ENCODE measurements around the gene PHF21B. TPM values are rescaled to one million over a fixed set of nuclear protein-coding genes. Genes with fewer than 3 reads are reported as not detected.

The PHF21B gene
- total and polyA plus RNA-seq, 11 donors = 0.04 to 1.6 (median 0.47) TPM; not detected in 4

DNA sequence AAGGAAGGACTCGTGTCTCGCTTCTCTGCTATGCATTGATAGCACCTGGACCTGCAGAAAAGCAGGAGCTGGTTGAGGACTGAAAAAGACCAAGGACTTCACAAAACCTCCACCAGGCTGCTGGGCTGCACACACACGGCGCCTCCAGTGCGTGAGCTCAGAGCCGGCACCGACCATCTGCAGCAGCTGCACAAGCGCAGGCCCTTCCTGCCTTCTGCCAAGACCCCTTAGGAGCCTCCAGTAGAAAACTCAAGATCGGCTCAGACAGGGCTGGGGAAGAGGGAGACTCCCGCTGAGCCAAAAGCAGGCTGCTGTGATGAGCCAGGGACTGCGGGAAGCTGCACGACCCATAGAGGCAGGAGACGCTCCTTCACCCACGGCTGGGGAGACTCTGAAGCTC is 70.9 kb downstream of the PHF21B start:
- Histone ChIP-seq H3K36me3 (no peaks in the 10 kb centered on the region), H3K27ac (no peak overlapping the region), H3K4me1 (peaks cover 0 to 8% (median 0%) of the 10 kb centered on the region in 12 donors), H3K4me3 (no peak overlapping the region), H3K9me3 (no peaks in the 10 kb centered on the region), H3K27me3 (peaks cover 0 to 6% (median 0%) of the 10 kb centered on the region in 9 donors)
- DNase-seq (peak in 1 of 5 donors; percentile 11), ATAC-seq (no peak)
- intact Hi-C loops (cut with DNase I) = no loop called here
- TF ChIP-seq POLR2A (IDR thresholded peaks at IDR 0.05) = no peak
- TF ChIP-seq, protein P1, sequence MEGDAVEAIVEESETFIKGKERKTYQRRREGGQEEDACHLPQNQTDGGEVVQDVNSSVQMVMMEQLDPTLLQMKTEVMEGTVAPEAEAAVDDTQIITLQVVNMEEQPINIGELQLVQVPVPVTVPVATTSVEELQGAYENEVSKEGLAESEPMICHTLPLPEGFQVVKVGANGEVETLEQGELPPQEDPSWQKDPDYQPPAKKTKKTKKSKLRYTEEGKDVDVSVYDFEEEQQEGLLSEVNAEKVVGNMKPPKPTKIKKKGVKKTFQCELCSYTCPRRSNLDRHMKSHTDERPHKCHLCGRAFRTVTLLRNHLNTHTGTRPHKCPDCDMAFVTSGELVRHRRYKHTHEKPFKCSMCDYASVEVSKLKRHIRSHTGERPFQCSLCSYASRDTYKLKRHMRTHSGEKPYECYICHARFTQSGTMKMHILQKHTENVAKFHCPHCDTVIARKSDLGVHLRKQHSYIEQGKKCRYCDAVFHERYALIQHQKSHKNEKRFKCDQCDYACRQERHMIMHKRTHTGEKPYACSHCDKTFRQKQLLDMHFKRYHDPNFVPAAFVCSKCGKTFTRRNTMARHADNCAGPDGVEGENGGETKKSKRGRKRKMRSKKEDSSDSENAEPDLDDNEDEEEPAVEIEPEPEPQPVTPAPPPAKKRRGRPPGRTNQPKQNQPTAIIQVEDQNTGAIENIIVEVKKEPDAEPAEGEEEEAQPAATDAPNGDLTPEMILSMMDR (IDR thresholded peaks at IDR 0.05) = no peak
- 62 to 66% (median 64%) methylated on average over 14 of the region's 14 CpGs for WGBS, 4 donors

DNA sequence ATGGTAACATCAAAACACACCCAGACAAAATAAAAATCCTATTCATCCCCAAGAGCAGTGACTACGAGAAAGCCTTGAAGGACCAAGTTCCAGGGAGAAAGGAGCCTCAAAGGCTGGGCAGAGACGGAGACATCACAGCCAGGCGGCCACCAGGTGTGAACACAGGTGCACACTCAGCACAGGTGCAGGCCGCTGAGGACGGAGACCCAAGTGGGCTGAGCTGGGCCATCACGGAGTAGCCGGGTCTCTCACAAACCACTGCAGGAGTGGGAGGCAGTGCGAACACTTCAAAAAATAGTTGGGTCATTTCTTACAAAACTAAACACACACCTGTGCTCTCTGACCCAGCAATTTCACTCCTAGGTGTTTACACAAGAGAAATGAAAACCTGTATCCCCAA is 72.6 kb downstream of the PHF21B start:
- no peak overlapping the region for H3K27ac ChIP-seq
- H3K4me3 ChIP-seq = no peak overlapping the region
- intact Hi-C loops (cut with DNase I) = no loop called here
- H3K4me1 ChIP-seq = peaks cover 0 to 8% (median 0%) of the 10 kb centered on the region in 12 donors
- no peaks in the 10 kb centered on the region for H3K36me3 ChIP-seq
- WGBS, 4 donors = 86 to 90% (median 89%) methylated on average over 8 of the region's 8 CpGs
- no peak for ATAC-seq
- no peak for TF ChIP-seq POLR2A (IDR thresholded peaks at IDR 0.05)
- TF ChIP-seq, protein P1 (IDR thresholded peaks at IDR 0.05) = no peak
- peaks cover 0 to 4% (median 0%) of the 10 kb centered on the region in 9 donors for H3K27me3 ChIP-seq
- no peak for DNase-seq
- H3K9me3 ChIP-seq = no peaks in the 10 kb centered on the region

DNA sequence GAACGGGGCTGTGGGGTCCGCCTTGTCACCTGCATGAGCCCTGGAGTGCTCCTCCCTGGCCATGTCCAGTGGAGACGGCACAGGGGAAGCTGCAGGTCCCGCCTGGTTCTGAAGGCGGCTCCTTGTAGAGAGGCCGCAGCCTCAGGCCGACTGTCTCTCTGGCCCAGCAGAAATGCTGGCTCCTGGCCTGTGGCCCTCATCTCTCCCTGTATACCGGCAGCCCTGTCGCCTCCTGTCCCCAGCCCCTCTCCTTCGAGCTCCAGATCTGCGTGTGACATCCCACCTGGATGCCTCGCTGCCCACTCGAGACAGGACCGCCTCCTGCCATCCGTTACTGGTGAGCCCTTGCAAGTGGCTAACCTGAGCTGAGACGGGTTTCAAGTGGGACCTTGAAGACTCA is 73.6 kb downstream of the PHF21B start:
- TF ChIP-seq POLR2A (IDR thresholded peaks at IDR 0.05) = no peak
- TF ChIP-seq, protein P1 (IDR thresholded peaks at IDR 0.05) = no peak
- DNase-seq (peak in 1 of 5 donors; percentile 10), ATAC-seq (no peak)
- WGBS, 4 donors = 78 to 79% (median 79%) methylated on average over 16 of the region's 16 CpGs
- intact Hi-C loops (cut with DNase I) = no loop called here
- peaks cover 0 to under 1% (median 0%) of the 10 kb centered on the region in 9 donors for H3K27me3 ChIP-seq
- H3K36me3 ChIP-seq = no peaks in the 10 kb centered on the region
- peaks cover 0 to 11% (median 0%) of the 10 kb centered on the region in 12 donors for H3K4me1 ChIP-seq
- no peaks in the 10 kb centered on the region for H3K9me3 ChIP-seq
- H3K27ac ChIP-seq = peak overlapping the region in 5 of 12 donors; percentile 33 to 82 (median 56)
- no peak overlapping the region for H3K4me3 ChIP-seq

DNA sequence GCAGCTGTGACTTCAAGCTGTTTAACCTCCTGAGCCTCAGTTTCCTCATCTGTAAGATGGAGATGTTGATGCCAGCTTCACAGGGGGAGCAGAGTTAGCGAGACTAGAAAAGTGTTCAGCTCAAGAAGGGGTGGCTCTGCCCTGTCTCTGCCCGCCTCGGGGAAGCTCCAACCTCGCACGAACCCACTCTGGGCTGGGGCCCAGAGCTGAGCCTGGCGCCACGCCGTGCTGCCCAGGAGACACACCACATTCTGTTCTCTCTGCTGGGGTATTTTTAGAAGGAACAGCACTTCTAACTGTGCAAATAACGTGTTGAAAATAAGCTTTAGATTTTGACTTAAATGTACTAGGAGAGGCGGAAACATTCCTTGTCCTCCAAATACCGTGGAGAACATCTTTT is 74.1 kb downstream of the PHF21B start:
- Histone ChIP-seq H3K4me3 (no peak overlapping the region), H3K9me3 (no peaks in the 10 kb centered on the region), H3K36me3 (no peaks in the 10 kb centered on the region), H3K27ac (peak overlapping the region in 5 of 12 donors; percentile 33 to 82 (median 56)), H3K27me3 (no peaks in the 10 kb centered on the region), H3K4me1 (peaks cover 0 to 15% (median 2%) of the 10 kb centered on the region in 12 donors)
- 61 to 83% (median 72%) methylated on average over 3 to 11 of the region's 11 CpGs for WGBS, 4 donors
- intact Hi-C loops (cut with DNase I) = no loop called here
- DNase-seq (no peak), ATAC-seq (peak; percentile 32 to 79 (median 66))
- TF ChIP-seq POLR2A (IDR thresholded peaks at IDR 0.05) = no peak
- TF ChIP-seq, protein P1 (IDR thresholded peaks at IDR 0.05) = no peak
